ENCODE results near the gene MAGEB10. TPM values are rescaled to one million over a fixed set of nuclear protein-coding genes. Genes with fewer than 3 reads are reported as not detected.
"Not testable (repeated sequence)": the region's sequence is repeated elsewhere in the genome, so short reads cannot be mapped to it uniquely, and the experiment has no call there.

The MAGEB10 gene
- total RNA-seq, 4 donors from 2014 or later: not detected

GRCh38 chrX:27797575-27797974 lies 10.2 kb upstream of the MAGEB10 start:
- H3K4me3 ChIP-seq: no peak overlapping the region
- H3K27me3 ChIP-seq: no peaks in the 10 kb centered on the region
- no peak overlapping the region for H3K27ac ChIP-seq
- no peaks in the 10 kb centered on the region for H3K4me1 ChIP-seq
- WGBS, 2 donors: 33 to 44% methylated on average over 1 of the region's 1 CpG
- no peak for DNase-seq
- intact Hi-C loops (cut with DNase I): no loop called here
- H3K36me3 ChIP-seq: no peaks in the 10 kb centered on the region
- H3K9me3 ChIP-seq: no peaks in the 10 kb centered on the region
- TF ChIP-seq CTCF (IDR thresholded peaks at IDR 0.05): no peak

- Histone ChIP-seq H3K4me3 (no peak overlapping the region), H3K27me3 (no peaks in the 10 kb centered on the region), H3K27ac (no peak overlapping the region), H3K4me1 (no peaks in the 10 kb centered on the region), H3K9me3 (no peaks in the 10 kb centered on the region), H3K36me3 (no peaks in the 10 kb centered on the region)
- no peak for TF ChIP-seq POLR2A (IDR thresholded peaks at IDR 0.05)
- no peak for TF ChIP-seq CTCF (IDR thresholded peaks at IDR 0.05)
- intact Hi-C loops (cut with DNase I): no loop called here
- DNase-seq: no peak
- 91 to 100% methylated on average over 10 to 12 of the region's 14 CpGs for WGBS, 2 donors
Observed at GRCh38 chrX:27808226-27808625, 436 bp downstream of the MAGEB10 start.

- H3K4me3 ChIP-seq; H3K9me3 ChIP-seq; H3K27ac ChIP-seq; intact Hi-C loops (cut with DNase I); H3K4me1 ChIP-seq; DNase-seq; H3K36me3 ChIP-seq; H3K27me3 ChIP-seq: not testable (repeated sequence)
- no CpG with 5 or more reads among the region's 50 CpGs for WGBS, 2 donors
Observed at GRCh38 chrX:27808991-27809859, 1.4 kb downstream of the MAGEB10 start.

GRCh38 chrX:27815209-27815608 lies 7.4 kb downstream of the MAGEB10 start:
- Histone ChIP-seq H3K9me3 (no peaks in the 10 kb centered on the region), H3K27me3 (no peaks in the 10 kb centered on the region), H3K27ac (no peak overlapping the region), H3K4me1 (no peaks in the 10 kb centered on the region), H3K4me3 (no peak overlapping the region), H3K36me3 (no peaks in the 10 kb centered on the region)
- intact Hi-C loops (cut with DNase I): no loop called here
- TF ChIP-seq CTCF (IDR thresholded peaks at IDR 0.05) (no peak), POLR2A (IDR thresholded peaks at IDR 0.05) (no peak)
- no peak for DNase-seq

- no peak for DNase-seq
- no peaks in the 10 kb centered on the region for H3K36me3 ChIP-seq
- no peaks in the 10 kb centered on the region for H3K27me3 ChIP-seq
- no peaks in the 10 kb centered on the region for H3K4me1 ChIP-seq
- H3K9me3 ChIP-seq: no peaks in the 10 kb centered on the region
- TF ChIP-seq CTCF (IDR thresholded peaks at IDR 0.05) (no peak), POLR2A (IDR thresholded peaks at IDR 0.05) (no peak)
- H3K27ac ChIP-seq: no peak overlapping the region
- no peak overlapping the region for H3K4me3 ChIP-seq
- intact Hi-C loops (cut with DNase I): no loop called here
- 33 to 36% methylated on average over 1 of the region's 1 CpG for WGBS, 2 donors
Observed at GRCh38 chrX:27823812-27824211, 16.0 kb downstream of the MAGEB10 start.

- no peak for DNase-seq
- H3K4me1 ChIP-seq: no peaks in the 10 kb centered on the region
- no peaks in the 10 kb centered on the region for H3K27me3 ChIP-seq
- H3K4me3 ChIP-seq: no peak overlapping the region
- TF ChIP-seq POLR2A (IDR thresholded peaks at IDR 0.05) (no peak), CTCF (IDR thresholded peaks at IDR 0.05) (no peak)
- no peak overlapping the region for H3K27ac ChIP-seq
- H3K36me3 ChIP-seq: no peaks in the 10 kb centered on the region
- intact Hi-C loops (cut with DNase I): no loop called here
- H3K9me3 ChIP-seq: no peaks in the 10 kb centered on the region
- WGBS, 2 donors: 66 to 80% methylated on average over 3 of the region's 3 CpGs
Observed at GRCh38 chrX:27838185-27838584, 30.4 kb downstream of the MAGEB10 start.
